ENCODE results near the gene OSBPL2. TPM values are rescaled to one million over a fixed set of nuclear protein-coding genes. Genes with fewer than 3 reads are reported as not detected.

The OSBPL2 gene
- total and polyA plus RNA-seq, 9 of the 15 experiments (the other 6 are each of a cell fraction or from before 2014, with no cell fraction given), result 2.5 to 25.6 (median 14.1) TPM

GRCh38 chr20:62240020-62240685, 1.8 kb downstream of the OSBPL2 start (continued):
- TF ChIP-seq, protein P1, sequence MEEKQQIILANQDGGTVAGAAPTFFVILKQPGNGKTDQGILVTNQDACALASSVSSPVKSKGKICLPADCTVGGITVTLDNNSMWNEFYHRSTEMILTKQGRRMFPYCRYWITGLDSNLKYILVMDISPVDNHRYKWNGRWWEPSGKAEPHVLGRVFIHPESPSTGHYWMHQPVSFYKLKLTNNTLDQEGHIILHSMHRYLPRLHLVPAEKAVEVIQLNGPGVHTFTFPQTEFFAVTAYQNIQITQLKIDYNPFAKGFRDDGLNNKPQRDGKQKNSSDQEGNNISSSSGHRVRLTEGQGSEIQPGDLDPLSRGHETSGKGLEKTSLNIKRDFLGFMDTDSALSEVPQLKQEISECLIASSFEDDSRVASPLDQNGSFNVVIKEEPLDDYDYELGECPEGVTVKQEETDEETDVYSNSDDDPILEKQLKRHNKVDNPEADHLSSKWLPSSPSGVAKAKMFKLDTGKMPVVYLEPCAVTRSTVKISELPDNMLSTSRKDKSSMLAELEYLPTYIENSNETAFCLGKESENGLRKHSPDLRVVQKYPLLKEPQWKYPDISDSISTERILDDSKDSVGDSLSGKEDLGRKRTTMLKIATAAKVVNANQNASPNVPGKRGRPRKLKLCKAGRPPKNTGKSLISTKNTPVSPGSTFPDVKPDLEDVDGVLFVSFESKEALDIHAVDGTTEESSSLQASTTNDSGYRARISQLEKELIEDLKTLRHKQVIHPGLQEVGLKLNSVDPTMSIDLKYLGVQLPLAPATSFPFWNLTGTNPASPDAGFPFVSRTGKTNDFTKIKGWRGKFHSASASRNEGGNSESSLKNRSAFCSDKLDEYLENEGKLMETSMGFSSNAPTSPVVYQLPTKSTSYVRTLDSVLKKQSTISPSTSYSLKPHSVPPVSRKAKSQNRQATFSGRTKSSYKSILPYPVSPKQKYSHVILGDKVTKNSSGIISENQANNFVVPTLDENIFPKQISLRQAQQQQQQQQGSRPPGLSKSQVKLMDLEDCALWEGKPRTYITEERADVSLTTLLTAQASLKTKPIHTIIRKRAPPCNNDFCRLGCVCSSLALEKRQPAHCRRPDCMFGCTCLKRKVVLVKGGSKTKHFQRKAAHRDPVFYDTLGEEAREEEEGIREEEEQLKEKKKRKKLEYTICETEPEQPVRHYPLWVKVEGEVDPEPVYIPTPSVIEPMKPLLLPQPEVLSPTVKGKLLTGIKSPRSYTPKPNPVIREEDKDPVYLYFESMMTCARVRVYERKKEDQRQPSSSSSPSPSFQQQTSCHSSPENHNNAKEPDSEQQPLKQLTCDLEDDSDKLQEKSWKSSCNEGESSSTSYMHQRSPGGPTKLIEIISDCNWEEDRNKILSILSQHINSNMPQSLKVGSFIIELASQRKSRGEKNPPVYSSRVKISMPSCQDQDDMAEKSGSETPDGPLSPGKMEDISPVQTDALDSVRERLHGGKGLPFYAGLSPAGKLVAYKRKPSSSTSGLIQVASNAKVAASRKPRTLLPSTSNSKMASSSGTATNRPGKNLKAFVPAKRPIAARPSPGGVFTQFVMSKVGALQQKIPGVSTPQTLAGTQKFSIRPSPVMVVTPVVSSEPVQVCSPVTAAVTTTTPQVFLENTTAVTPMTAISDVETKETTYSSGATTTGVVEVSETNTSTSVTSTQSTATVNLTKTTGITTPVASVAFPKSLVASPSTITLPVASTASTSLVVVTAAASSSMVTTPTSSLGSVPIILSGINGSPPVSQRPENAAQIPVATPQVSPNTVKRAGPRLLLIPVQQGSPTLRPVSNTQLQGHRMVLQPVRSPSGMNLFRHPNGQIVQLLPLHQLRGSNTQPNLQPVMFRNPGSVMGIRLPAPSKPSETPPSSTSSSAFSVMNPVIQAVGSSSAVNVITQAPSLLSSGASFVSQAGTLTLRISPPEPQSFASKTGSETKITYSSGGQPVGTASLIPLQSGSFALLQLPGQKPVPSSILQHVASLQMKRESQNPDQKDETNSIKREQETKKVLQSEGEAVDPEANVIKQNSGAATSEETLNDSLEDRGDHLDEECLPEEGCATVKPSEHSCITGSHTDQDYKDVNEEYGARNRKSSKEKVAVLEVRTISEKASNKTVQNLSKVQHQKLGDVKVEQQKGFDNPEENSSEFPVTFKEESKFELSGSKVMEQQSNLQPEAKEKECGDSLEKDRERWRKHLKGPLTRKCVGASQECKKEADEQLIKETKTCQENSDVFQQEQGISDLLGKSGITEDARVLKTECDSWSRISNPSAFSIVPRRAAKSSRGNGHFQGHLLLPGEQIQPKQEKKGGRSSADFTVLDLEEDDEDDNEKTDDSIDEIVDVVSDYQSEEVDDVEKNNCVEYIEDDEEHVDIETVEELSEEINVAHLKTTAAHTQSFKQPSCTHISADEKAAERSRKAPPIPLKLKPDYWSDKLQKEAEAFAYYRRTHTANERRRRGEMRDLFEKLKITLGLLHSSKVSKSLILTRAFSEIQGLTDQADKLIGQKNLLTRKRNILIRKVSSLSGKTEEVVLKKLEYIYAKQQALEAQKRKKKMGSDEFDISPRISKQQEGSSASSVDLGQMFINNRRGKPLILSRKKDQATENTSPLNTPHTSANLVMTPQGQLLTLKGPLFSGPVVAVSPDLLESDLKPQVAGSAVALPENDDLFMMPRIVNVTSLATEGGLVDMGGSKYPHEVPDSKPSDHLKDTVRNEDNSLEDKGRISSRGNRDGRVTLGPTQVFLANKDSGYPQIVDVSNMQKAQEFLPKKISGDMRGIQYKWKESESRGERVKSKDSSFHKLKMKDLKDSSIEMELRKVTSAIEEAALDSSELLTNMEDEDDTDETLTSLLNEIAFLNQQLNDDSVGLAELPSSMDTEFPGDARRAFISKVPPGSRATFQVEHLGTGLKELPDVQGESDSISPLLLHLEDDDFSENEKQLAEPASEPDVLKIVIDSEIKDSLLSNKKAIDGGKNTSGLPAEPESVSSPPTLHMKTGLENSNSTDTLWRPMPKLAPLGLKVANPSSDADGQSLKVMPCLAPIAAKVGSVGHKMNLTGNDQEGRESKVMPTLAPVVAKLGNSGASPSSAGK (IDR thresholded peaks at IDR 0.05), result no peak
- TF ChIP-seq ZNF77 (CRISPR knock-in tag; IDR thresholded peaks at IDR 0.05) (no peak), PHF21A (IDR thresholded peaks at IDR 0.05; ENCODE audit: borderline replicate concordance, low read depth) (no peak), MYNN (IDR thresholded peaks at IDR 0.05) (no peak), MYNN (CRISPR knock-in tag; IDR thresholded peaks at IDR 0.05) (no peak), CBX2 (IDR thresholded peaks at IDR 0.05; ENCODE audit: insufficient read depth, low read length, poor library complexity, severe bottlenecking) (no peak), TAF9B (IDR thresholded peaks at IDR 0.05; ENCODE audit: partially characterized antibody) (no peak), YY1 (IDR thresholded peaks at IDR 0.05; ENCODE audit: borderline replicate concordance in 1 of 3, control insufficient read depth in 1 of 3, extremely low read depth in 1 of 3, insufficient read depth in 3 of 3, insufficient read length in 1 of 3, insufficient replicate concordance in 2 of 3, low read depth in 1 of 3, low read length in 2 of 3) (no peak)
- TF ChIP-seq, protein P2, sequence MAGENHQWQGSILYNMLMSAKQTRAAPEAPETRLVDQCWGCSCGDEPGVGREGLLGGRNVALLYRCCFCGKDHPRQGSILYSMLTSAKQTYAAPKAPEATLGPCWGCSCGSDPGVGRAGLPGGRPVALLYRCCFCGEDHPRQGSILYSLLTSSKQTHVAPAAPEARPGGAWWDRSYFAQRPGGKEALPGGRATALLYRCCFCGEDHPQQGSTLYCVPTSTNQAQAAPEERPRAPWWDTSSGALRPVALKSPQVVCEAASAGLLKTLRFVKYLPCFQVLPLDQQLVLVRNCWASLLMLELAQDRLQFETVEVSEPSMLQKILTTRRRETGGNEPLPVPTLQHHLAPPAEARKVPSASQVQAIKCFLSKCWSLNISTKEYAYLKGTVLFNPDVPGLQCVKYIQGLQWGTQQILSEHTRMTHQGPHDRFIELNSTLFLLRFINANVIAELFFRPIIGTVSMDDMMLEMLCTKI (IDR thresholded peaks at IDR 0.05; ENCODE audit: partially characterized antibody), result no peak

All from K562 (cell line).